22Rv1 (cell line): ENCODE data around the gene MTHFR.

ENCODE experiments used
- H3K27ac ChIP-seq: fragments of 450-650 bp; 2 replicates; pipeline ENCODE4 v1.5.1; 2017
- ZFX ChIP-seq: fragments of 450-650 bp; IDR thresholded peaks from 2 replicates; pipeline ENCODE4 v1.6.1; 2017; ENCODE audit warnings: antibody characterized with exemption, borderline replicate concordance
- TF ChIP-seq, protein P1 (sequence below): fragments of 450-650 bp; IDR thresholded peaks from 2 replicates; pipeline ENCODE4 v1.5.1; 2017; ENCODE audit warnings: mild to moderate bottlenecking

Gene MTHFR

DNA sequence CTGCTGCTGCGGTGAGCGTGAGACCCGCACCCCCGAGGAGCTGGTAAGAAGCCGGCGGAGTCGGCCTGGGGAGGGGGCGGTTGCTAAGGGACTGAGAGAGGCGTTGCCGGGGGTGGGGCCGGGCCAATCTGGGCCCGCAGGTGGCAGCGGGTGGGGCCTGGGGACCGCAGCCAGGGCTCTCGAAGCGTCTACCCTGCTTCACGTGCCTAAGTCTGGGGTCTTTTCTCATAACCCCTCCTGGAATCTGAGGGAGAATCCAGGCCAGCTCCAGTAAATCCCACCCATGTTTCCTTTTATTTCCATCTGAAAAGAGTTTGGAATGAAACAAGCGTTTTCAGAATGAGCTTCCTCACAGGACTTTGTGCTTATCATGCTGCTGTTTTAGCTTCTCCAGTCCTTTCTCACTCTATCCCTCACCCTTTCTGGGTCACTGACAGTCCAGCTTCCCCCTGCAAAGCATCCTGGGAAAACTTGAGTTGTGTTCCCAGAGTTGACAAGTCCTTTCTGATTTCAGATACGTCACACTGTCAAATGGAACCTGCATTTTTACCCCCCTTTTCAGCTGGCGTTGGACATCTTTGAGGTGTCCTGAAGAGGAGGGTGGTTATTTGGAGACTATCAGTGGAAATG is 658 bp upstream of the MTHFR start:
- no peak for TF ChIP-seq ZFX
- TF ChIP-seq, protein P1, sequence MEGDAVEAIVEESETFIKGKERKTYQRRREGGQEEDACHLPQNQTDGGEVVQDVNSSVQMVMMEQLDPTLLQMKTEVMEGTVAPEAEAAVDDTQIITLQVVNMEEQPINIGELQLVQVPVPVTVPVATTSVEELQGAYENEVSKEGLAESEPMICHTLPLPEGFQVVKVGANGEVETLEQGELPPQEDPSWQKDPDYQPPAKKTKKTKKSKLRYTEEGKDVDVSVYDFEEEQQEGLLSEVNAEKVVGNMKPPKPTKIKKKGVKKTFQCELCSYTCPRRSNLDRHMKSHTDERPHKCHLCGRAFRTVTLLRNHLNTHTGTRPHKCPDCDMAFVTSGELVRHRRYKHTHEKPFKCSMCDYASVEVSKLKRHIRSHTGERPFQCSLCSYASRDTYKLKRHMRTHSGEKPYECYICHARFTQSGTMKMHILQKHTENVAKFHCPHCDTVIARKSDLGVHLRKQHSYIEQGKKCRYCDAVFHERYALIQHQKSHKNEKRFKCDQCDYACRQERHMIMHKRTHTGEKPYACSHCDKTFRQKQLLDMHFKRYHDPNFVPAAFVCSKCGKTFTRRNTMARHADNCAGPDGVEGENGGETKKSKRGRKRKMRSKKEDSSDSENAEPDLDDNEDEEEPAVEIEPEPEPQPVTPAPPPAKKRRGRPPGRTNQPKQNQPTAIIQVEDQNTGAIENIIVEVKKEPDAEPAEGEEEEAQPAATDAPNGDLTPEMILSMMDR = no peak
- peak overlapping the region; percentile 87 for H3K27ac ChIP-seq

DNA sequence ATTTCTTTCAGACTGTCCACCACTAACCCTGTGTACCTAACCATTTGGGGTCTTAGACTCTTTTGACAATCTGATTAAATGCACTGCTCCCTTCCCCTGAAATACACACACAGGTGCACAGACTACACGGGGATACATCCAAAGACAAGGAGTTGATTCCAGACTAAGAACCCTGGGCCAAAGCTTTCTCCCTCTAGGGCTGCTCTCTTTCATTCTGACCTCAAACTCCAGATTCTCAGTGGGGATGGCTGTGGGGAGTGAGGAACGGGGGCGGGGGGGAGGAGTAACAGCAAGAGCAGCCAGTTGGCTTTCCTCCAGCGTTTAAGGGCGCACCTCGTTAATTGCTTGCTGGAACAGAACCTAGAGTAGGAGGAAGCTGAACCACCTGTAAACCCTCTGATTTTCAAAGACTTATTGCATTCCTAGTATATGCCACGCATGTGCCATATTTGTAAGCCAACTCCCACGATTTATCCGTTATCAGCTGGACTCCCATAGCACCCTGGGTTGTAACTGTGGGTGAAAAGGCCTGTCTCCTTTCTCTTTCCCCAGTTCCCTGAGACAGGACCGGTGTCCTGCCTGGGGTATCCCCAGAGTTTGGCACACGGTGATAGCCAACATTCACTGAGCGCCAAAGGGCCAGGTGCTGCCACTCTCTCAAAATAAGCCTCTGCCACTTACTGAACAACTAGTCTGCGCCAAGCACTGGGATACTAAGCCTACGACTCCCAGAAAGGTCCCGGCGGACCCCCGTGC is 920 bp downstream of the MTHFR start:
- TF ChIP-seq, protein P1 = no peak
- TF ChIP-seq ZFX = no peak
- H3K27ac ChIP-seq = peak overlapping the region; percentile 87

DNA sequence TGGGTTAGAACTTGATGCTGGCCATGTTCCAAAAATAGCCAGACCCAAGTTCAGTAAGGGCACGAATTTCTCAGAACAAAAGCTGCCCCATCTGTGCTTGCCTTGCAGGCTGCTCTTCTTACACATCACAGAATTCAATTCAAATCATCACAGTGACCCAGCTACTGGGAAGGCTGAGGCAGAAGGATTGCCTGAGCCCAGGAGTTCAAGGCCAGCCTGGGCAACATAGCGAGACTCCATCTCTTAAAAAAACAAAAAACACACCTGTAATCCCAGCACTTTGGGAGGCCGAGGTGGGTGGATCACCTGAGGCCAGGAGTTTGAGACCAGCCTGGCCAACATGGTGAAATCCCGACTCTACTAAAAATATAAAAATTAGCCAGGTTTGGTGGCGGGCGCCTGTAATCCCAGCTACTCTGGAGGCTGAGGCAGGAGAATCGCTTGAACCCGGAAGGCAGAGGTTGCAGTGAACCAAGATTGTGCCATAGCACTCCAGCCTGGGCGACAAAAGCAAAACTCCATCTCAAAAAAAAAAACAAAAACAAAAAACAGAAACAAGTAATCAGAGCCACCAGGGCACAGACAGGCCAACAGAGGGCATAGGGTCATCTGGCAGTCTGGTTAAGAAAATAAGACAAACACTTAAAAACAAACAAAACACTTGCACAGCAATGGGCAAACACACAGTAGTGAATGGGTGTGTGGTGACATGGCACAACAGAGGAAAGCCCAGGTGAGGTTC is 1.7 kb downstream of the MTHFR start:
- peak overlapping the region; percentile 87 for H3K27ac ChIP-seq

DNA sequence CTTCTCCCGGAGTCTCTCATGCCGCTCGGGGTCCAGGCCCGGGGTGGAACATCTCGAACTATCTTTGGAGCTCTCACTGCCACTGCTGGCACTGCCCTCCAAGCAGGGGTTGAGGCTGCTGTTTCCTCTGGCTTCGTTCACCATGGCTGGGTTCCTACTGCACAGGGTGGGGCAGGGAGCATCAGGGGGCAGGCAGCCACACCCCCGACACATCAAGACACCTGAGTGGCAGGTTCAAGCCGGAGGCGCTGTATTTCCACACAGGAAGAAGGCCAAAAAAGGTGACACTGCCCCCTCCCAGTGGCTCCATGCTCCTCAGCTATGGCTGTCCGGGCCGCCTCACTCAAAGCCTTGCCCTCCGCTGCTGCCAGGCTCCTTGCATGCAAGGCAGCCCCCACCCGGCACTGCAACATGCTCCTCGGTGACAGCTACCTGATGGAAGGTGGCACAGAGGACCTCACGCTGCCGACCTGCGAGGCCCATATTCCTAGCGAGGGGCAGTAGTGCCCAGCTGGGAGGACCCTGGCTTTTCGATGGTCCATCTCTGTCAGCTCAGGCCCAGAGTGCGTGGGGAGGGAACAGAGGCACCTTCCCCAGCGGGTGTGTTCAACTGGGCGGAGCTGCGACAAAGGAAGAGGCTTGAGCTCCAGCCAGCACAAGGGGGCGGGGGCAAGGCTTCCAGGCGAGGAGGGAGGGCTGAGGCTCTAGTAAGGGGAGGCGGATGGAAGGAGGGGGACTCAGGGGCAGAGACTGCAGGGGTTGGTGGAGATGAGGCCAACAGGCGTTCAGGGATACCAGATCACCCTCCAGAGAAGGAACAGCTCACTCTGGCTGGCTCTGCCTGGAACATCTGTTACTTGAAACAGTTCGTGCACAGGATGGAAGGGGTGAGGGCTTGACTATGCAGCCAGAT is 2.5 kb downstream of the MTHFR start:
- TF ChIP-seq, protein P1 = no peak
- no peak for TF ChIP-seq ZFX
- peak overlapping the region; percentile 87 for H3K27ac ChIP-seq

DNA sequence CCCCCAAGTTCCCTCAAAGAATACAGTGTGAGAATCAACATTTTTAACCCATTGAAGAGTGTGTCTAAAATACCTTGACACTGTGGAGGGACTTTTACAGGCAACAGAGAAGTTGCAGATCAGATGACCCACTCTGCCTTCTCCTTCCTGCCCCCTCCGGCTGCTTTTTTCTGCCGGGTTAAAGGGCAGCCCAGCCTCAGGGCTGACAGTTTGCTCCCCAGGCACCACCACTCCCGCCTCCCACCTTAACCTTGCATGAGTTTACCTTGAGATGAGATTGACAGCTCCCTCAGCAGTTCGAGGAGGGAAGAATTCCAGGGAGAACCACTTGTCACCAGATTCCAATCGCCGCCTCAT is 3.2 kb downstream of the MTHFR start:
- no peak for TF ChIP-seq ZFX
- TF ChIP-seq, protein P1 = no peak
- no peak overlapping the region for H3K27ac ChIP-seq

DNA sequence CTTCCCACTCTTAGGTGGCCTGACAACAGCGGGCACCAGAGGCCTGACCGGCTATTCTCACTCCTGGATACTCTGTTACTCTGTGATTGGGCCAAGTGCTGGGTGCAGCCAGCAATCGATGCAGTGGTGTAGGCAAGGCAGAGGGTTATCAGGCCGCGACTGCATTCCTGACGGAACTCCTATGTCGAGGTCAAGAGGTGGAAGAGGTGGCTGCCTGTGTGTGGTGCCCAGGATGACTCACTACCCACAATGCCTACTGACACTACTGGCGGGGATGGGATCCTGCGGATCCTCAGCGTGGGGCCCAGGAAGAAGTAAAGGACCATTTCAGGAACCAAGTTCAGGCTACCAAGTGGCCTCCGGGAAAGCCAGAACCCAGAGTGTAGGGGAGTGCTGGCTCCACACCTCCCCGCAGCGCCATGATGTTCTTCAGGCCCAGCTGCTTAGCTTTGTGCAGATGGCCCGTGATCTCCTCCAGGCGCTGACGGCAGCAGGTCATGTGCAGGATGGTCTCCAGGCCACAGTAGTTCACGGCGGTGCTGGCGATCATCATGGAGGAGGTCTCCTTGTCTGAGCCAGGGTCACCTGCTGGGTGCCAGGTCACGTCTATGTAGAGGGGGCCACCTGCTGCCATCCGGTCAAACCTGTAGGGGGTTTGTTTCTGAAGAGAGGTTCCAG is 4.9 kb downstream of the MTHFR start:
- no peak for TF ChIP-seq ZFX
- TF ChIP-seq, protein P1 = no peak
- H3K27ac ChIP-seq = no peak overlapping the region

DNA sequence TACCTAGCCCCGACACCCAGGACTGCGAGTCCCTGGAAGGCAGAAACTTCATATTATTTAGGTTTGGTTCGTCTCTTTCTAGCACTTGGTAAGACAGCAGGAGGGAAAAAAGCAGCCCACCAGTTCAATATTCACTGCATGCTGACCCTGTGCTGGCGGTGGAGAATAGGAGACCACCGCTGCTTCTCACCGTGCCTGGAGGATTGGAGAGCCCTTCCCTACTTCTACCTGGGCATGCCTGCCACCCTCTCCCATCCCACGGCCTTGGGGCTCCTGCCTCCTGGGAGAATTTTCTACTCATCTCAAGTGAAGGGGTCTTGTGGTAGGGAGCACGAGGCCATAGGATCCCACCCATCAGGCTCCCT is 5.4 kb downstream of the MTHFR start:
- no peak for TF ChIP-seq ZFX
- TF ChIP-seq, protein P1 = no peak

More for the DNA sequence above, 5.4 kb downstream of the MTHFR start:
- H3K27ac ChIP-seq = no peak overlapping the region
